ENCODE data around the gene ARHGEF38.
A peak's percentile ranks its signal among the peaks of the same experiment; 100 is the strongest.
"Not testable (repeated sequence)": the region's sequence is repeated elsewhere in the genome, so short reads cannot be mapped to it uniquely, and the experiment has no call there.

Gene ARHGEF38

GRCh38 chr4:105670684-105671083, 118.3 kb downstream of the ARHGEF38 start:
- TF ChIP-seq ZFX (IDR thresholded peaks at IDR 0.05), result no peak
- TF ChIP-seq CTCF (conservative IDR thresholded peaks at IDR 0.05), result no peak
- no peak overlapping the region for H3K27ac ChIP-seq

- TF ChIP-seq CTCF (conservative IDR thresholded peaks at IDR 0.05), result no peak
- TF ChIP-seq ZFX (IDR thresholded peaks at IDR 0.05), result no peak
- no peak overlapping the region for H3K27ac ChIP-seq
Measured at GRCh38 chr4:105671301-105671700, 118.9 kb downstream of the ARHGEF38 start.

GRCh38 chr4:105674011-105674410, 121.6 kb downstream of the ARHGEF38 start:
- no peak overlapping the region for H3K27ac ChIP-seq
- TF ChIP-seq ZFX (IDR thresholded peaks at IDR 0.05) (no peak), CTCF (conservative IDR thresholded peaks at IDR 0.05) (no peak)

GRCh38 chr4:105677709-105678108, 125.3 kb downstream of the ARHGEF38 start:
- TF ChIP-seq CTCF (conservative IDR thresholded peaks at IDR 0.05) (no peak), ZFX (IDR thresholded peaks at IDR 0.05) (no peak)
- H3K27ac ChIP-seq, result no peak overlapping the region

GRCh38 chr4:105679186-105679585, 126.8 kb downstream of the ARHGEF38 start:
- TF ChIP-seq CTCF (conservative IDR thresholded peaks at IDR 0.05), result no peak
- TF ChIP-seq ZFX (IDR thresholded peaks at IDR 0.05), result no peak

GRCh38 chr4:105683038-105683437, 130.6 kb downstream of the ARHGEF38 start:
- peak overlapping the region; percentile 59; the same call in 1 of the 2 replicates for H3K27ac ChIP-seq
- no peak for TF ChIP-seq CTCF (conservative IDR thresholded peaks at IDR 0.05)
- no peak for TF ChIP-seq ZFX (IDR thresholded peaks at IDR 0.05)

More at GRCh38 chr4:105679186-105679585, 126.8 kb downstream of the ARHGEF38 start:
- H3K27ac ChIP-seq, result peak overlapping the region; percentile 41; the same call in 1 of the 2 replicates

- no peak overlapping the region for H3K27ac ChIP-seq
- TF ChIP-seq ZFX (IDR thresholded peaks at IDR 0.05) (no peak), CTCF (conservative IDR thresholded peaks at IDR 0.05) (no peak)
Measured at GRCh38 chr4:105686571-105686970, 134.2 kb downstream of the ARHGEF38 start.

GRCh38 chr4:105694812-105695211, 142.4 kb downstream of the ARHGEF38 start:
- not testable (repeated sequence) for H3K27ac ChIP-seq

- not testable (repeated sequence) for H3K27ac ChIP-seq
Measured at GRCh38 chr4:105695832-105696231, 143.4 kb downstream of the ARHGEF38 start.

Measured in C4-2B (cell line).